CD14-positive monocyte (primary cell): ENCODE data around the gene AFAP1L1. TPM values are rescaled to one million over a fixed set of nuclear protein-coding genes. Genes with fewer than 3 reads are reported as not detected.

Experiments
- DNase-seq, 3 donors: peaks; one replicate each; pipeline ENCODE4 v3.0.0-alpha.2; 2011 to 2022
- H2AFZ ChIP-seq: 2 replicates; pipeline ENCODE4 v1.6.0; 2012; ENCODE audit warnings: mild to moderate bottlenecking, low read depth, low read length, inconsistent platforms; ENCODE audit not compliant: insufficient read depth, poor library complexity, severe bottlenecking
- H3K27ac ChIP-seq, 2 donors: 1 replicate in 1 of 2; 2 replicates in 1 of 2; pipeline ENCODE4 v1.5.1; 2012 to 2013; ENCODE audit warnings: low read length in 2 of 2, control low read depth in 1 of 2, inconsistent platforms in 1 of 2, low read depth in 1 of 2, mild to moderate bottlenecking in 1 of 2
- H3K27me3 ChIP-seq, 2 donors: one replicate each; pipeline versions ENCODE4 v1.6.0 to v1.6.1; 2011 to 2013; ENCODE audit warnings: low read length in 2 of 2; ENCODE audit not compliant: control insufficient read depth in 2 of 2, insufficient read depth in 2 of 2
- H3K36me3 ChIP-seq, 2 donors: replicated peaks in 1 of 2; 1 replicate in 1 of 2; 2 replicates in 1 of 2; pipeline versions ENCODE4 v1.5.1 to v1.6.1; 2012 to 2013; ENCODE audit warnings: low read length in 2 of 2, control low read depth in 1 of 2, inconsistent platforms in 1 of 2, mild to moderate bottlenecking in 1 of 2; ENCODE audit not compliant: insufficient read depth in 2 of 2, control insufficient read depth in 1 of 2
- H3K4me1 ChIP-seq, 2 donors: 1 replicate in 1 of 2; 2 replicates in 1 of 2; pipeline versions ENCODE4 v1.5.1 to v1.6.1; 2012 to 2013; ENCODE audit warnings: low read length in 2 of 2, control low read depth in 1 of 2, inconsistent platforms in 1 of 2, mild to moderate bottlenecking in 1 of 2, moderate library complexity in 1 of 2; ENCODE audit not compliant: insufficient read depth in 2 of 2, control insufficient read depth in 1 of 2
- H3K4me2 ChIP-seq: replicated peaks from 2 replicates; pipeline ENCODE3; 2012; ENCODE audit warnings: low read length, moderate library complexity, mild to moderate bottlenecking; ENCODE audit not compliant: poor library complexity, severe bottlenecking; ENCODE audit errors: extremely low read depth
- H3K4me3 ChIP-seq, 3 experiments: fragments of 200-600 bp in 1 of 3; sonication (generic) in 1 of 3; replicated peaks in 1 of 3; 1 replicate in 2 of 3; 2 replicates in 1 of 3; pipeline ENCODE4 v1.5.1; 2011 to 2013; ENCODE audit warnings: low read length in 3 of 3, mild to moderate bottlenecking in 3 of 3, control low read depth in 2 of 3, low read depth in 2 of 3, inconsistent platforms in 1 of 3, moderate library complexity in 1 of 3
- H3K79me2 ChIP-seq: 2 replicates; pipeline ENCODE4 v1.6.0; 2012; ENCODE audit warnings: mild to moderate bottlenecking, control low read depth, inconsistent platforms, low read length, moderate library complexity; ENCODE audit not compliant: insufficient read depth
- H3K9ac ChIP-seq: 2 replicates; pipeline ENCODE4 v1.6.0; 2017; ENCODE audit warnings: low read length, mild to moderate bottlenecking; ENCODE audit not compliant: insufficient read depth, poor library complexity, severe bottlenecking
- H3K9me3 ChIP-seq, 2 donors: replicated peaks in 1 of 2; 1 replicate in 1 of 2; 2 replicates in 1 of 2; pipeline versions ENCODE4 v1.5.1 to v1.6.1; 2012 to 2013; ENCODE audit warnings: low read length in 2 of 2, control low read depth in 1 of 2; ENCODE audit not compliant: control insufficient read depth in 1 of 2, insufficient read depth in 1 of 2
- H4K20me1 ChIP-seq: 2 replicates; pipeline ENCODE4 v1.6.0; 2012; ENCODE audit warnings: mild to moderate bottlenecking, low read length, control low read depth, moderate library complexity; ENCODE audit not compliant: insufficient read depth
- H3K27ac Mint-ChIP-seq, 7 donors: one replicate each; pipeline ENCODE4 v1.8.0; 2020; ENCODE audit warnings: mild to moderate bottlenecking in 7 of 7, mixed read lengths in 7 of 7, moderate library complexity in 6 of 7, inconsistent platforms in 2 of 7
- H3K27me3 Mint-ChIP-seq, 3 donors: one replicate each; pipeline ENCODE4 v1.8.0; 2021 to 2022; ENCODE audit warnings: low read depth in 3 of 3, mild to moderate bottlenecking in 3 of 3, mixed read lengths in 3 of 3, moderate library complexity in 3 of 3, inconsistent platforms in 1 of 3
- H3K36me3 Mint-ChIP-seq, 2 donors: one replicate each; pipeline ENCODE4 v1.8.0; 2020; ENCODE audit warnings: mixed read lengths in 2 of 2, inconsistent platforms in 1 of 2, mild to moderate bottlenecking in 1 of 2
- H3K4me1 Mint-ChIP-seq: one replicate; pipeline ENCODE4 v1.8.0; 2020; ENCODE audit warnings: mild to moderate bottlenecking, mixed read lengths
- H3K4me3 Mint-ChIP-seq, 2 donors: one replicate each; pipeline ENCODE4 v1.8.0; 2020; ENCODE audit warnings: mild to moderate bottlenecking in 2 of 2, mixed read lengths in 2 of 2, moderate library complexity in 1 of 2
- H3K9me3 Mint-ChIP-seq, 7 donors: one replicate each; pipeline ENCODE4 v1.8.0; 2020 to 2022; ENCODE audit warnings: mixed read lengths in 7 of 7, mild to moderate bottlenecking in 6 of 7, moderate library complexity in 6 of 7, inconsistent platforms in 2 of 7
- WGBS: methylation state at CpG from one replicate; pipeline ENCODE4 v1.1.5; 2013; ENCODE audit warnings: missing lambda C conversion rate; ENCODE audit not compliant: insufficient coverage; 5-methylcytosine and 5-hydroxymethylcytosine counted together
- intact Hi-C, 2 donors: fragments of 100-400 bp; cut with micrococcal nuclease; formaldehyde crosslinking; loops; one replicate each; pipeline versions ENCODE4 v1.15.0 to v1.15.1; 2023
- polyA plus RNA-seq, 3 donors: library from polyadenylated mRNA; depleted of rRNA in 1 of 3; unstranded in 2 of 3; stranded (reverse) in 1 of 3; fragments of 300-500 nt in 2 of 3; fragments of >200 nt in 1 of 3; fragmentation: Illumina TruSeq in 2 of 3; gene quantifications; 1 replicate in 2 of 3; 2 replicates in 1 of 3; pipeline ENCODE4 v1.2.3, GENCODE V29; 2012 to 2021
- TF ChIP-seq, protein P1 (sequence below): fragments of 200-600 bp; IDR thresholded peaks from one replicate; pipeline ENCODE4 v1.8.0; 2022; ENCODE audit warnings: antibody characterized with exemption, mild to moderate bottlenecking

AFAP1L1 gene
- polyA plus RNA-seq, 3 donors: not detected

DNA sequence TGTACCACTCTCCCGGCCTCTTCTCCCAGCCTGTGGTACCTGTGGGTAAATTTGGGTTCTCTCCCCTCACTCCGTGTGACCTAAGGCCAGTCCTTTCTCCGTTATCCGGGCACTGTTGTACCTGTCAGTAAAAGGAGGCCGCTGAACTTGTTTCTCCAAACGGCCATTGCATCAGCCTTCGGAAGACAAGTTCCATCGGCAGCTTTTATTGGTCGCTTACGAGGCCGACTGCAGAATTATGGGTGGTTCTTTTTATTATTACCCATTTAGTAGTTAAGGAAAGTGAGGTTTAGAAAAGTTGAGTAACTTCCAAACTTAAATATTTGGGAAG, 74.2 kb downstream of the AFAP1L1 start:
- Mint-ChIP-seq H3K36me3 (peaks cover 29 to 32% of the 10 kb centered on the region in 2 donors), H3K9me3 (peaks cover 0 to 3% (median 0%) of the 10 kb centered on the region in 7 donors), H3K27ac (peak overlapping the region in 6 of 7 donors; percentile 46 to 90 (median 88)), H3K4me1 (peaks cover 31% of the 10 kb centered on the region), H3K27me3 (peaks cover 0 to 2% (median 0%) of the 10 kb centered on the region in 3 donors), H3K4me3 (peak overlapping the region; percentile 95 to 96)
- no peak for DNase-seq
- Histone ChIP-seq H3K79me2 (peaks cover 45% of the 10 kb centered on the region), H2AFZ (peak overlapping the region; percentile 92), H3K9ac (peak overlapping the region; percentile 69), H3K36me3 (peaks cover 31 to 38% of the 10 kb centered on the region in 2 donors), H3K4me1 (peaks cover 23 to 26% of the 10 kb centered on the region in 2 donors), H3K27ac (peak overlapping the region; percentile 51 to 76), H3K27me3 (no peaks in the 10 kb centered on the region), H4K20me1 (no peaks in the 10 kb centered on the region), H3K4me2 (peak overlapping the region; percentile 98), H3K9me3 (no peaks in the 10 kb centered on the region), H3K4me3 (peak overlapping the region; percentile 61 to 95 (median 80))
- intact Hi-C loops: no loop called here
- 0% methylated on average over 4 of the region's 11 CpGs for WGBS
- TF ChIP-seq, protein P1, sequence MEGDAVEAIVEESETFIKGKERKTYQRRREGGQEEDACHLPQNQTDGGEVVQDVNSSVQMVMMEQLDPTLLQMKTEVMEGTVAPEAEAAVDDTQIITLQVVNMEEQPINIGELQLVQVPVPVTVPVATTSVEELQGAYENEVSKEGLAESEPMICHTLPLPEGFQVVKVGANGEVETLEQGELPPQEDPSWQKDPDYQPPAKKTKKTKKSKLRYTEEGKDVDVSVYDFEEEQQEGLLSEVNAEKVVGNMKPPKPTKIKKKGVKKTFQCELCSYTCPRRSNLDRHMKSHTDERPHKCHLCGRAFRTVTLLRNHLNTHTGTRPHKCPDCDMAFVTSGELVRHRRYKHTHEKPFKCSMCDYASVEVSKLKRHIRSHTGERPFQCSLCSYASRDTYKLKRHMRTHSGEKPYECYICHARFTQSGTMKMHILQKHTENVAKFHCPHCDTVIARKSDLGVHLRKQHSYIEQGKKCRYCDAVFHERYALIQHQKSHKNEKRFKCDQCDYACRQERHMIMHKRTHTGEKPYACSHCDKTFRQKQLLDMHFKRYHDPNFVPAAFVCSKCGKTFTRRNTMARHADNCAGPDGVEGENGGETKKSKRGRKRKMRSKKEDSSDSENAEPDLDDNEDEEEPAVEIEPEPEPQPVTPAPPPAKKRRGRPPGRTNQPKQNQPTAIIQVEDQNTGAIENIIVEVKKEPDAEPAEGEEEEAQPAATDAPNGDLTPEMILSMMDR: no peak

DNA sequence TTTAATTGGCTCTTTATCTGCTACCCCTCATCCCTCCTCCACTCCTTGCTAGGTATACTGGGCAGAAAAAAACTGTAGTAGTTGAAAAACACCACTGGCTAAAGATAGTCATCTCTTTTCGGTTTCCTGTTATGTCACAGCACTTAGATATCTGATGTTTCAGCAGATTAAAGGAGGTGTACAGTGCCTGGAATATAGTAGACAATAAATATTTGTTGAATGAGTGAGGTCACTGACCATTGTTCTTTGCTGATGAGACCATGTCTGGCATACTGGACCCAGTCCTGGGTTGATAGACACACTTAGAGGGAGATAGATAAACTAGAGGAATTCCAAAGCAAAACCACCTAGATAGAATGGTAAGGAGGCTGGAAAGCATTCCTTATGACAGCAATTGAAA, 76.9 kb downstream of the AFAP1L1 start:
- WGBS: 100% methylated on average over 1 of the region's 1 CpG
- Histone ChIP-seq H3K79me2 (peaks cover 51% of the 10 kb centered on the region), H3K4me3 (no peak overlapping the region), H3K4me1 (peaks cover 23 to 26% of the 10 kb centered on the region in 2 donors), H4K20me1 (no peaks in the 10 kb centered on the region), H3K9me3 (no peaks in the 10 kb centered on the region), H3K36me3 (peaks cover 58 to 65% of the 10 kb centered on the region in 2 donors), H3K9ac (no peak overlapping the region), H3K4me2 (no peak overlapping the region), H3K27ac (no peak overlapping the region), H3K27me3 (no peaks in the 10 kb centered on the region), H2AFZ (no peak overlapping the region)
- Mint-ChIP-seq H3K4me3 (no peak overlapping the region), H3K4me1 (peaks cover 31% of the 10 kb centered on the region), H3K27ac (no peak overlapping the region), H3K9me3 (peaks cover 0 to 3% (median 0%) of the 10 kb centered on the region in 7 donors), H3K36me3 (peaks cover 53 to 54% of the 10 kb centered on the region in 2 donors), H3K27me3 (peaks cover 0 to 2% (median 0%) of the 10 kb centered on the region in 3 donors)
- intact Hi-C loops: no loop called here
- DNase-seq: no peak
- TF ChIP-seq, protein P1: no peak
